B cell (primary cell): ENCODE measurements around the gene CCDC85C. TPM values are rescaled to one million over a fixed set of nuclear protein-coding genes. Genes with fewer than 3 reads are reported as not detected.

Experiments
- ATAC-seq: fragments of 200-7000 bp; cut with Tn5 transposase; one replicate; pipeline ENCODE4 v1.10.0; 2021; ENCODE audit warnings: low read depth, mild to moderate bottlenecking, moderate number of reproducible peaks, moderate library complexity
- CTCF ChIA-PET: fragments of 350-600 bp; sonication (Branson Sonifier 250); formaldehyde crosslinking; loops from one replicate; lab custom pipeline; 2021; ENCODE audit warnings: antibody characterized with exemption, inconsistent platforms; lab: Charles Lee
- POLR2A ChIA-PET: fragments of 350-600 bp; sonication (Branson Sonifier 250); formaldehyde crosslinking; loops from one replicate; lab custom pipeline; 2021; ENCODE audit warnings: antibody characterized with exemption; lab: Charles Lee
- DNase-seq: peaks from one replicate; pipeline ENCODE4 v3.0.0; 2013
- H2AFZ ChIP-seq: 2 replicates; pipeline ENCODE4 v1.6.1; 2012; ENCODE audit warnings: mild to moderate bottlenecking, low read depth, low read length; ENCODE audit not compliant: insufficient read depth, poor library complexity, severe bottlenecking
- H3K27ac ChIP-seq, 2 donors: 1 replicate in 1 of 2; 2 replicates in 1 of 2; pipeline ENCODE4 v1.5.1; 2012 to 2013; ENCODE audit warnings: low read length in 2 of 2, mild to moderate bottlenecking in 2 of 2, moderate library complexity in 1 of 2
- H3K27me3 ChIP-seq, 4 experiments: fragments of 200-600 bp in 1 of 4; sonication (generic) in 1 of 4; replicated peaks in 1 of 4; 1 replicate in 2 of 4; 2 replicates in 2 of 4; pipeline versions ENCODE4 v1.6.1 to v1.7.0; 2013 to 2016; ENCODE audit warnings: low read length in 3 of 4, mild to moderate bottlenecking in 2 of 4, mixed read lengths in 1 of 4, moderate library complexity in 1 of 4; ENCODE audit not compliant: insufficient read depth in 4 of 4, control insufficient read depth in 3 of 4; ENCODE audit errors: control extremely low read depth in 1 of 4
- H3K36me3 ChIP-seq, 2 experiments: replicated peaks in 1 of 2; 1 replicate in 1 of 2; 2 replicates in 1 of 2; pipeline versions ENCODE4 v1.6.1 to v1.7.1; 2013; ENCODE audit warnings: low read length in 1 of 2; ENCODE audit not compliant: insufficient read depth in 2 of 2, control insufficient read depth in 1 of 2; ENCODE audit errors: control extremely low read depth in 1 of 2, extremely low read depth in 1 of 2
- H3K4me1 ChIP-seq, 2 donors: fragments of 200-600 bp in 1 of 2; sonication (generic) in 1 of 2; 1 replicate in 1 of 2; 2 replicates in 1 of 2; pipeline versions ENCODE4 v1.5.1 to v1.6.1; 2013 to 2017; ENCODE audit warnings: low read length in 2 of 2; ENCODE audit not compliant: control insufficient read depth in 2 of 2, insufficient read depth in 2 of 2
- H3K4me2 ChIP-seq: replicated peaks from 2 replicates; pipeline ENCODE3; 2012; ENCODE audit warnings: mild to moderate bottlenecking, low read depth, low read length; ENCODE audit not compliant: poor library complexity, severe bottlenecking
- H3K4me3 ChIP-seq, 5 experiments: fragments of 200-600 bp in 1 of 5; sonication (generic) in 1 of 5; 1 replicate in 3 of 5; 2 replicates in 2 of 5; pipeline versions ENCODE4 v1.5.1 to v1.7.0; 2011 to 2016; ENCODE audit warnings: low read length in 4 of 5, mild to moderate bottlenecking in 4 of 5, low read depth in 2 of 5, control low read depth in 1 of 5, moderate library complexity in 1 of 5; ENCODE audit not compliant: insufficient read depth in 1 of 5; ENCODE audit errors: control extremely low read depth in 1 of 5, extremely low read depth in 1 of 5
- H3K79me2 ChIP-seq: fragments of 200-600 bp; sonication (generic); one replicate; pipeline ENCODE4 v1.6.0; 2016; ENCODE audit warnings: low read length; ENCODE audit not compliant: control insufficient read depth, insufficient read depth
- H3K9ac ChIP-seq: fragments of 200-600 bp; sonication (generic); 2 replicates; pipeline ENCODE4 v1.6.1; 2017; ENCODE audit warnings: mild to moderate bottlenecking, low read length, moderate library complexity
- H3K9me3 ChIP-seq, 3 donors: one replicate each; pipeline versions ENCODE4 v1.6.1 to v1.7.1; 2013; ENCODE audit warnings: low read length in 2 of 3; ENCODE audit not compliant: control insufficient read depth in 2 of 3, insufficient read depth in 1 of 3; ENCODE audit errors: control extremely low read depth in 1 of 3
- H4K20me1 ChIP-seq: 2 replicates; pipeline ENCODE4 v1.6.0; 2012; ENCODE audit warnings: mild to moderate bottlenecking, low read length; ENCODE audit not compliant: insufficient read depth, control insufficient read depth, poor library complexity, severe bottlenecking
- H3K27ac Mint-ChIP-seq: one replicate; pipeline ENCODE4 v1.8.0; 2021; ENCODE audit warnings: mixed read lengths
- H3K27me3 Mint-ChIP-seq: one replicate; pipeline ENCODE4 v1.8.0; 2021; ENCODE audit warnings: mixed read lengths
- H3K4me1 Mint-ChIP-seq: one replicate; pipeline ENCODE4 v1.8.0; 2021; ENCODE audit warnings: mixed read lengths
- H3K4me3 Mint-ChIP-seq: one replicate; pipeline ENCODE4 v1.8.0; 2021; ENCODE audit warnings: mixed read lengths
- H3K9me3 Mint-ChIP-seq: one replicate; pipeline ENCODE4 v1.8.0; 2022; ENCODE audit warnings: mixed read lengths; ENCODE audit not compliant: insufficient read depth
- EZH2 ChIP-seq: IDR thresholded peaks from 2 replicates; pipeline ENCODE4 v1.6.1; 2012; ENCODE audit warnings: borderline replicate concordance, low read depth, mild to moderate bottlenecking, moderate library complexity, low read length; ENCODE audit not compliant: insufficient read depth, poor library complexity, severe bottlenecking
- WGBS: methylation state at CpG from one replicate; pipeline ENCODE4 v1.1.5; 2013; ENCODE audit warnings: missing lambda C conversion rate; ENCODE audit not compliant: insufficient coverage; 5-methylcytosine and 5-hydroxymethylcytosine counted together
- intact Hi-C: fragments of 100-400 bp; cut with micrococcal nuclease; formaldehyde crosslinking; loops from one replicate; pipeline ENCODE4 v1.10.0; 2022
- polyA plus RNA-seq: library from polyadenylated mRNA; depleted of rRNA; stranded (reverse); fragments of >200 nt; gene quantifications from 2 replicates; pipeline ENCODE4 v1.2.3, GENCODE V29; 2012
- total RNA-seq, 2 donors: library from RNA; stranded (reverse); fragments of 120-200 nt in 1 of 2; gene quantifications; 1 replicate in 1 of 2; 2 replicates in 1 of 2; pipeline versions ENCODE4 v1.2.3 to v1.2.4, GENCODE V29; 2013 to 2022
- TF ChIP-seq, protein P1 (sequence below): fragments of 200-600 bp; IDR thresholded peaks from one replicate; pipeline ENCODE4 v1.8.0; 2022; ENCODE audit warnings: antibody characterized with exemption, mild to moderate bottlenecking

Gene CCDC85C
- total and polyA plus RNA-seq, 2 donors (not counting 1 experiment from before 2014, with no cell fraction given) = 0.52 to 2.7 TPM

GRCh38 chr14:99476864-99477263, 127.1 kb downstream of the CCDC85C start:
- Mint-ChIP-seq H3K4me1 (peaks cover 34% of the 10 kb centered on the region), H3K9me3 (no peaks in the 10 kb centered on the region), H3K4me3 (no peak overlapping the region), H3K27me3 (no peaks in the 10 kb centered on the region), H3K27ac (no peak overlapping the region)
- Histone ChIP-seq H3K4me3 (no peak overlapping the region), H3K79me2 (peaks cover 87% of the 10 kb centered on the region), H3K9ac (no peak overlapping the region), H3K9me3 (no peaks in the 10 kb centered on the region), H3K36me3 (no peaks in the 10 kb centered on the region), H3K4me1 (peaks cover 12 to 13% of the 10 kb centered on the region in 2 donors), H3K27me3 (no peaks in the 10 kb centered on the region), H3K27ac (no peak overlapping the region), H3K4me2 (no peak overlapping the region), H2AFZ (no peak overlapping the region), H4K20me1 (peaks cover 43% of the 10 kb centered on the region)
- ChIA-PET CTCF (no interaction called here), POLR2A (no interaction called here)
- DNase-seq (no peak), ATAC-seq (no peak)
- TF ChIP-seq, protein P1, sequence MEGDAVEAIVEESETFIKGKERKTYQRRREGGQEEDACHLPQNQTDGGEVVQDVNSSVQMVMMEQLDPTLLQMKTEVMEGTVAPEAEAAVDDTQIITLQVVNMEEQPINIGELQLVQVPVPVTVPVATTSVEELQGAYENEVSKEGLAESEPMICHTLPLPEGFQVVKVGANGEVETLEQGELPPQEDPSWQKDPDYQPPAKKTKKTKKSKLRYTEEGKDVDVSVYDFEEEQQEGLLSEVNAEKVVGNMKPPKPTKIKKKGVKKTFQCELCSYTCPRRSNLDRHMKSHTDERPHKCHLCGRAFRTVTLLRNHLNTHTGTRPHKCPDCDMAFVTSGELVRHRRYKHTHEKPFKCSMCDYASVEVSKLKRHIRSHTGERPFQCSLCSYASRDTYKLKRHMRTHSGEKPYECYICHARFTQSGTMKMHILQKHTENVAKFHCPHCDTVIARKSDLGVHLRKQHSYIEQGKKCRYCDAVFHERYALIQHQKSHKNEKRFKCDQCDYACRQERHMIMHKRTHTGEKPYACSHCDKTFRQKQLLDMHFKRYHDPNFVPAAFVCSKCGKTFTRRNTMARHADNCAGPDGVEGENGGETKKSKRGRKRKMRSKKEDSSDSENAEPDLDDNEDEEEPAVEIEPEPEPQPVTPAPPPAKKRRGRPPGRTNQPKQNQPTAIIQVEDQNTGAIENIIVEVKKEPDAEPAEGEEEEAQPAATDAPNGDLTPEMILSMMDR = no peak
- TF ChIP-seq EZH2 = no peak
- intact Hi-C loops = no loop called here
- no CpG with 5 or more reads among the region's 1 CpG for WGBS

- Histone ChIP-seq H3K4me3 (no peak overlapping the region), H2AFZ (no peak overlapping the region), H3K4me2 (no peak overlapping the region), H3K36me3 (no peaks in the 10 kb centered on the region), H3K9ac (no peak overlapping the region), H3K27me3 (no peaks in the 10 kb centered on the region), H4K20me1 (peaks cover 50% of the 10 kb centered on the region), H3K9me3 (no peaks in the 10 kb centered on the region), H3K4me1 (peaks cover 12% of the 10 kb centered on the region in 2 donors), H3K27ac (no peak overlapping the region), H3K79me2 (peaks cover 93% of the 10 kb centered on the region)
- WGBS = 100% methylated on average over 1 of the region's 2 CpGs
- ChIA-PET POLR2A (no interaction called here), CTCF (interaction anchor here (1.8 kb wide), 1 partner anchor 32 kb away, joined by 3 read pairs; no protein-coding TSS in a partner anchor)
- Mint-ChIP-seq H3K4me1 (peaks cover 29% of the 10 kb centered on the region), H3K4me3 (no peak overlapping the region), H3K27me3 (no peaks in the 10 kb centered on the region), H3K27ac (no peak overlapping the region), H3K9me3 (no peaks in the 10 kb centered on the region)
- intact Hi-C loops = no loop called here
- ATAC-seq = no peak
- no peak for DNase-seq
- no peak for TF ChIP-seq EZH2
- TF ChIP-seq, protein P1 = no peak
Observed at GRCh38 chr14:99475660-99476059, 128.3 kb downstream of the CCDC85C start.
